OCI-LY1 (cell line): ENCODE results near the gene SH3RF1.
A peak's percentile ranks its signal among the peaks of the same experiment; 100 is the strongest.

Source experiments
- H2AFZ ChIP-seq: fragments of 200-600 bp; sonication (generic), shearing (Covaris generic); 2 replicates; pipeline ENCODE4 v1.6.0; 2014; ENCODE audit warnings: antibody characterized with exemption, mild to moderate bottlenecking, low read length
- H3F3A ChIP-seq: fragments of 200-600 bp; sonication (generic), shearing (Covaris generic); 2 replicates; pipeline ENCODE4 v1.6.0; 2014; ENCODE audit warnings: mild to moderate bottlenecking, antibody characterized with exemption, low read length, moderate library complexity; ENCODE audit not compliant: insufficient read depth
- H3K27ac ChIP-seq: fragments of 200-600 bp; sonication (generic); 2 replicates; pipeline ENCODE4 v1.5.1; 2014; ENCODE audit warnings: low read length, mixed run types, mild to moderate bottlenecking, low read depth; ENCODE audit not compliant: poor library complexity, severe bottlenecking
- H3K27me3 ChIP-seq: fragments of 200-600 bp; sonication (generic); 2 replicates; pipeline ENCODE4 v1.6.0; 2014; ENCODE audit warnings: antibody characterized with exemption, mild to moderate bottlenecking, low read length, moderate library complexity; ENCODE audit not compliant: insufficient read depth
- H3K36me3 ChIP-seq: fragments of 200-600 bp; sonication (generic); 2 replicates; pipeline ENCODE4 v1.6.1; 2014; ENCODE audit warnings: mild to moderate bottlenecking, antibody characterized with exemption, low read length, moderate library complexity, mixed read lengths; ENCODE audit not compliant: insufficient read depth
- H3K4me1 ChIP-seq: fragments of 200-600 bp; sonication (generic); 2 replicates; pipeline ENCODE4 v1.5.1; 2014; ENCODE audit warnings: mild to moderate bottlenecking, low read length, moderate library complexity; ENCODE audit not compliant: insufficient read depth, severe bottlenecking
- H3K4me2 ChIP-seq: fragments of 200-600 bp; sonication (generic), shearing (Covaris generic); 2 replicates; pipeline ENCODE4 v1.6.1; 2014; ENCODE audit warnings: low read length
- H3K4me3 ChIP-seq: fragments of 200-600 bp; sonication (generic); 2 replicates; pipeline ENCODE4 v1.5.1; 2014; ENCODE audit warnings: low read length, low read depth, mild to moderate bottlenecking, mixed read lengths; ENCODE audit not compliant: poor library complexity, severe bottlenecking
- H3K79me2 ChIP-seq: fragments of 200-600 bp; shearing (Covaris generic); 2 replicates; pipeline ENCODE4 v1.6.1; 2016; ENCODE audit warnings: mixed run types, low read length, mixed read lengths; ENCODE audit not compliant: insufficient read depth
- H3K9ac ChIP-seq: fragments of 200-600 bp; sonication (generic), shearing (Covaris generic); 2 replicates; pipeline ENCODE4 v1.6.1; 2014; ENCODE audit warnings: mild to moderate bottlenecking, low read length, mixed read lengths
- H3K9me2 ChIP-seq: fragments of 200-600 bp; sonication (generic), shearing (Covaris generic); 2 replicates; pipeline ENCODE4 v1.6.1; 2014; ENCODE audit warnings: low read depth, mild to moderate bottlenecking, low read length, mixed read lengths
- H3K9me3 ChIP-seq: fragments of 200-600 bp; shearing (Covaris generic); 2 replicates; pipeline ENCODE4 v1.6.1; 2014; ENCODE audit warnings: low read length, mixed read lengths
- H4K20me1 ChIP-seq: fragments of 200-600 bp; sonication (generic), shearing (Covaris generic); 2 replicates; pipeline ENCODE4 v1.6.0; 2016; ENCODE audit warnings: mild to moderate bottlenecking, low read length; ENCODE audit not compliant: insufficient read depth
- CTCF ChIP-seq: fragments of 200-600 bp; sonication (generic), shearing (Covaris generic); IDR thresholded peaks from 2 replicates; pipeline ENCODE4 v1.5.1; 2017; ENCODE audit warnings: mild to moderate bottlenecking, antibody characterized with exemption, low read length, moderate library complexity, mixed read lengths
- EZH2 ChIP-seq: fragments of 200-600 bp; sonication (generic), shearing (Covaris generic); IDR thresholded peaks from 2 replicates; pipeline ENCODE4 v1.8.0; 2017; ENCODE audit warnings: borderline replicate concordance, mixed run types, mild to moderate bottlenecking, antibody characterized with exemption, low read length, moderate library complexity, mixed read lengths

The SH3RF1 gene

GRCh38 chr4:169269916-169270809 is 593 bp downstream of the SH3RF1 start:
- Histone ChIP-seq H2AFZ (no peak overlapping the region), H3K27me3 (0 out of 2 replicates have a peak, but pooled peaks cover 5% of the 10 kb centered on the region), H3K36me3 (no peaks in the 10 kb centered on the region), H3F3A (no peaks in the 10 kb centered on the region), H3K9me2 (no peaks in the 10 kb centered on the region), H3K27ac (no peak overlapping the region), H3K4me3 (peak overlapping the region; percentile 53), H3K9ac (peak overlapping the region; percentile 21; the same call in 1 of the 2 replicates), H3K4me1 (peaks cover 9% of the 10 kb centered on the region), H3K4me2 (peak overlapping the region; percentile 84), H3K9me3 (no peaks in the 10 kb centered on the region), H4K20me1 (no peaks in the 10 kb centered on the region), H3K79me2 (no peaks in the 10 kb centered on the region)
- no peak for TF ChIP-seq CTCF
- TF ChIP-seq EZH2 = no peak

- Histone ChIP-seq H3F3A (no peaks in the 10 kb centered on the region), H3K4me3 (no peak overlapping the region), H3K36me3 (no peaks in the 10 kb centered on the region), H3K27me3 (0 out of 2 replicates have a peak, but pooled peaks cover 5% of the 10 kb centered on the region), H3K9me3 (no peaks in the 10 kb centered on the region), H4K20me1 (no peaks in the 10 kb centered on the region), H3K9me2 (no peaks in the 10 kb centered on the region), H3K4me2 (no peak overlapping the region), H2AFZ (no peak overlapping the region), H3K27ac (no peak overlapping the region), H3K9ac (no peak overlapping the region), H3K79me2 (no peaks in the 10 kb centered on the region), H3K4me1 (peaks cover 9% of the 10 kb centered on the region)
- no peak for TF ChIP-seq CTCF
- TF ChIP-seq EZH2 = no peak
These were observed 1.6 kb downstream of the SH3RF1 start for GRCh38 chr4:169268951-169269760.

- no peak overlapping the region for H3K9ac ChIP-seq
- TF ChIP-seq EZH2 (no peak), CTCF (no peak)
- no peak overlapping the region for H3K4me3 ChIP-seq
- no peaks in the 10 kb centered on the region for H3F3A ChIP-seq
- H3K36me3 ChIP-seq = no peaks in the 10 kb centered on the region
- H2AFZ ChIP-seq = no peak overlapping the region
- no peak overlapping the region for H3K27ac ChIP-seq
- peaks cover 9% of the 10 kb centered on the region for H3K4me1 ChIP-seq
- H3K9me2 ChIP-seq = no peaks in the 10 kb centered on the region
- no peaks in the 10 kb centered on the region for H3K9me3 ChIP-seq
- H3K27me3 ChIP-seq = 0 out of 2 replicates have a peak, but pooled peaks cover 5% of the 10 kb centered on the region
- no peaks in the 10 kb centered on the region for H4K20me1 ChIP-seq
- no peaks in the 10 kb centered on the region for H3K79me2 ChIP-seq
- no peak overlapping the region for H3K4me2 ChIP-seq
These were observed 3.7 kb downstream of the SH3RF1 start for GRCh38 chr4:169267070-169267469.
